Measurements from ENCODE around the gene LPAR6.

The LPAR6 gene

DNA sequence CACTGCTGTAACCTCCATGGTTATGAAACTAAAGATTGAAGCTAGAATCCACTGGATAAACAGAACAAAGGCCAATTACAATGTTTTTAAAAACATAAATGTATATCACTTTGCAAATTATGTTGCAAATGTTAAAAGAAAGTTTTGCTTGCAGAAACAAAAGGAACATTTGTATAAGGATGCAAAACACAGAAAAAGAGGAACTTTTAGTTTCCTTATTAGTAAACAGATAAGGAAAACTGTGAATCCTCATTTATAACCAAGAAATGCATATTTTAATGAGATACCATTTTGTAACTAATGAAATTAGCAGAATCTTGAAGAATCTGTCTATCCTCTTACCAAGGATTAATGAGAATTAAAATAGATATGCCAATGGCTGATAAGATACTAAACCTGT, 32.3 kb downstream of the LPAR6 start:
- Histone ChIP-seq H3K4me2 (ENCODE audit: low read length) (no peak overlapping the region), H3F3A (ENCODE audit: control insufficient read depth, insufficient read depth) (no peaks in the 10 kb centered on the region), H3K27me3 (ENCODE audit: control insufficient read depth, low read length) (no peaks in the 10 kb centered on the region), H3K4me1 (ENCODE audit: control insufficient read depth, low read length) (peaks cover 3% of the 10 kb centered on the region; the same call in 1 of the 2 replicates), H4K20me1 (ENCODE audit: control insufficient read depth, insufficient read depth, low read depth, low read length) (no peaks in the 10 kb centered on the region), H3K9me3 (ENCODE audit: control insufficient read depth, insufficient read depth, low read length) (no peaks in the 10 kb centered on the region), H3K27ac (ENCODE audit: low read depth, low read length) (no peak overlapping the region), H3K9me2 (replicated peaks; ENCODE audit: control insufficient read depth, low read length) (no peaks in the 10 kb centered on the region), H3K79me2 (ENCODE audit: control insufficient read depth, low read length) (no peaks in the 10 kb centered on the region), H3K36me3 (ENCODE audit: control insufficient read depth, low read length) (peaks cover 85% of the 10 kb centered on the region), H3K4me3 (ENCODE audit: low read length) (no peak overlapping the region)
- TF ChIP-seq, protein P1, sequence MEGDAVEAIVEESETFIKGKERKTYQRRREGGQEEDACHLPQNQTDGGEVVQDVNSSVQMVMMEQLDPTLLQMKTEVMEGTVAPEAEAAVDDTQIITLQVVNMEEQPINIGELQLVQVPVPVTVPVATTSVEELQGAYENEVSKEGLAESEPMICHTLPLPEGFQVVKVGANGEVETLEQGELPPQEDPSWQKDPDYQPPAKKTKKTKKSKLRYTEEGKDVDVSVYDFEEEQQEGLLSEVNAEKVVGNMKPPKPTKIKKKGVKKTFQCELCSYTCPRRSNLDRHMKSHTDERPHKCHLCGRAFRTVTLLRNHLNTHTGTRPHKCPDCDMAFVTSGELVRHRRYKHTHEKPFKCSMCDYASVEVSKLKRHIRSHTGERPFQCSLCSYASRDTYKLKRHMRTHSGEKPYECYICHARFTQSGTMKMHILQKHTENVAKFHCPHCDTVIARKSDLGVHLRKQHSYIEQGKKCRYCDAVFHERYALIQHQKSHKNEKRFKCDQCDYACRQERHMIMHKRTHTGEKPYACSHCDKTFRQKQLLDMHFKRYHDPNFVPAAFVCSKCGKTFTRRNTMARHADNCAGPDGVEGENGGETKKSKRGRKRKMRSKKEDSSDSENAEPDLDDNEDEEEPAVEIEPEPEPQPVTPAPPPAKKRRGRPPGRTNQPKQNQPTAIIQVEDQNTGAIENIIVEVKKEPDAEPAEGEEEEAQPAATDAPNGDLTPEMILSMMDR (IDR thresholded peaks at IDR 0.05; ENCODE audit: low read depth, low read length, poor library complexity, severe bottlenecking), result no peak
- TF ChIP-seq EZH2phosphoT487 (IDR thresholded peaks at IDR 0.05; ENCODE audit: borderline replicate concordance, low read length), result no peak

DNA sequence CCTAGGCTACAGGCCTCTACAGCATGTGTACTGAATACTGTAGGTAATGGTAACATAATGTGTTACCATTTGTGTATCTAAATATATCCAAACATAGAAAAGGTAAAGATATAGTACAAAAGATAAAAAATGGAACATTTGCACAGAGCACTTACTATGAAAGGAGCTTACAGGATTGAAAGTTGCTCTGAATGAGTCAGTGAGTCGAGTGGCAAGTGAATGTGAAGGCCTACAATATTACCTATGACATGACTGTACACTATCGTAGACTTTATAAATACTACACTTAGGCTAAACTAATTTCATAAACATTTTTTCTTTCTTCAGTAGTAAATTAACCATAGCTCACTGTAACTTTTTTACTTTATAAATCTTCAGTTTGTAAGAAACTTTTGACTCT, 35.1 kb downstream of the LPAR6 start:
- H3K27me3 ChIP-seq (ENCODE audit: control insufficient read depth, low read length), result no peaks in the 10 kb centered on the region
- no peak overlapping the region for H3K4me2 ChIP-seq (ENCODE audit: low read length)
- H3K4me3 ChIP-seq (ENCODE audit: low read length), result no peak overlapping the region
- H3F3A ChIP-seq (ENCODE audit: control insufficient read depth, insufficient read depth), result no peaks in the 10 kb centered on the region
- TF ChIP-seq, protein P1 (IDR thresholded peaks at IDR 0.05; ENCODE audit: low read depth, low read length, poor library complexity, severe bottlenecking), result no peak
- no peak for TF ChIP-seq EZH2phosphoT487 (IDR thresholded peaks at IDR 0.05; ENCODE audit: borderline replicate concordance, low read length)
- H3K36me3 ChIP-seq (ENCODE audit: control insufficient read depth, low read length), result peaks cover 77% of the 10 kb centered on the region
- H3K79me2 ChIP-seq (ENCODE audit: control insufficient read depth, low read length), result no peaks in the 10 kb centered on the region
- H3K27ac ChIP-seq (ENCODE audit: low read depth, low read length), result no peak overlapping the region
- peaks cover 3% of the 10 kb centered on the region; the same call in 1 of the 2 replicates for H3K4me1 ChIP-seq (ENCODE audit: control insufficient read depth, low read length)
- no peaks in the 10 kb centered on the region for H3K9me2 ChIP-seq (replicated peaks; ENCODE audit: control insufficient read depth, low read length)
- no peaks in the 10 kb centered on the region for H4K20me1 ChIP-seq (ENCODE audit: control insufficient read depth, insufficient read depth, low read depth, low read length)
- no peaks in the 10 kb centered on the region for H3K9me3 ChIP-seq (ENCODE audit: control insufficient read depth, insufficient read depth, low read length)

DNA sequence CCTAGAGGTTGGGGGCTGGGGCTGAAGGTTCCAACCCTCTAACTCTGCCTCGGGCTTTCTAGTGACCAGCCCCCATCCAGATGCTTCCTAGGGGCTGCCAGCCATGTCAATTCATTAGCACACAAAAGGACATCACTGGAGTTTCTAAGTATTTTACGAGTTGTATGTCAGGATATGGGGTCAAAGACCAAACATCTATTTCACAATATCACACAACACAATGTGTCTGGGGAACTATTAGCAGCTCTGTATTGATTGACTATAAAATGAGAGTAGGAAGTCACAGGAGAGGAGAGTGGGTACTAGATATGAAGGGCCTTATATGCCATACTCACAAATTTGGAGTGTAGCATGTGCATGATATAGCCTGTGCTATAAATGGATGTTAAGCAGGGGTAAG, 42.1 kb downstream of the LPAR6 start:
- TF ChIP-seq, protein P1 (IDR thresholded peaks at IDR 0.05; ENCODE audit: low read depth, low read length, poor library complexity, severe bottlenecking), result no peak
- TF ChIP-seq EZH2phosphoT487 (IDR thresholded peaks at IDR 0.05; ENCODE audit: borderline replicate concordance, low read length), result no peak
- H3K27me3 ChIP-seq (ENCODE audit: control insufficient read depth, low read length), result no peaks in the 10 kb centered on the region
- no peaks in the 10 kb centered on the region for H3K9me3 ChIP-seq (ENCODE audit: control insufficient read depth, insufficient read depth, low read length)
- peaks cover 62% of the 10 kb centered on the region for H3K36me3 ChIP-seq (ENCODE audit: control insufficient read depth, low read length)
- H3K9me2 ChIP-seq (replicated peaks; ENCODE audit: control insufficient read depth, low read length), result no peaks in the 10 kb centered on the region
- H3K4me3 ChIP-seq (ENCODE audit: low read length), result no peak overlapping the region
- no peaks in the 10 kb centered on the region for H3K4me1 ChIP-seq (ENCODE audit: control insufficient read depth, low read length)
- no peak overlapping the region for H3K4me2 ChIP-seq (ENCODE audit: low read length)
- no peak overlapping the region for H3K27ac ChIP-seq (ENCODE audit: low read depth, low read length)
- H4K20me1 ChIP-seq (ENCODE audit: control insufficient read depth, insufficient read depth, low read depth, low read length), result no peaks in the 10 kb centered on the region
- no peaks in the 10 kb centered on the region for H3K79me2 ChIP-seq (ENCODE audit: control insufficient read depth, low read length)
- H3F3A ChIP-seq (ENCODE audit: control insufficient read depth, insufficient read depth), result no peaks in the 10 kb centered on the region; the same call in 1 of the 2 replicates
